Right atrium auricular region (tissue), 2 donors: ENCODE data around the gene CPLANE2. TPM values are rescaled to one million over a fixed set of nuclear protein-coding genes. Genes with fewer than 3 reads are reported as not detected.
"Not testable (repeated sequence)": the region's sequence is repeated elsewhere in the genome, so short reads cannot be mapped to it uniquely, and the experiment has no call there.

Experiments used
- DNase-seq: peaks from one replicate; pipeline ENCODE4 v3.0.0-alpha.2; 2019; ENCODE audit warnings: low spot score
- H3K27ac ChIP-seq, 2 donors: fragments of 200-600 bp; sonication (generic); 1 replicate in 1 of 2; 2 replicates in 1 of 2; pipeline ENCODE4 v1.5.1; 2016 to 2019
- H3K27me3 ChIP-seq, 2 donors: fragments of 200-600 bp; sonication (generic); one replicate each; pipeline versions ENCODE4 v1.5.1 to v1.6.0; 2017 to 2019
- H3K36me3 ChIP-seq: fragments of 200-600 bp; sonication (generic); one replicate; pipeline ENCODE4 v1.5.1; 2016
- H3K4me1 ChIP-seq, 2 donors: fragments of 200-600 bp; sonication (generic); one replicate each; pipeline versions ENCODE4 v1.5.1 to v1.6.0; 2017 to 2019
- H3K4me3 ChIP-seq, 2 donors: fragments of 200-600 bp; sonication (generic); 1 replicate in 1 of 2; 2 replicates in 1 of 2; pipeline ENCODE4 v1.5.1; 2017 to 2019; ENCODE audit warnings: mild to moderate bottlenecking in 1 of 2, moderate library complexity in 1 of 2
- H3K9me3 ChIP-seq, 2 donors: fragments of 200-600 bp; sonication (generic); one replicate each; pipeline ENCODE4 v1.5.1; 2019
- CTCF ChIP-seq, 2 donors: fragments of 200-600 bp; sonication (generic); IDR thresholded peaks; one replicate each; pipeline ENCODE4 v1.5.1; 2019; ENCODE audit warnings: antibody characterized with exemption in 2 of 2
- total RNA-seq, 2 donors: library from RNA; depleted of rRNA; stranded (reverse); fragments of >200 nt; gene quantifications; one replicate each; pipeline ENCODE4 v1.1.0, GENCODE V29; 2016

The CPLANE2 gene
- total RNA-seq, 2 donors from 2014 or later: 4.4 to 5.0 TPM

- no peak overlapping the region for H3K4me3 ChIP-seq
- TF ChIP-seq CTCF (IDR thresholded peaks at IDR 0.05): no peak
- H3K36me3 ChIP-seq: peaks cover 29% of the 10 kb centered on the region
- H3K4me1 ChIP-seq: peaks cover 0 to 62% of the 10 kb centered on the region in 2 donors
- no peak for DNase-seq
- no peaks in the 10 kb centered on the region for H3K27me3 ChIP-seq
- H3K9me3 ChIP-seq: no peaks in the 10 kb centered on the region
- H3K27ac ChIP-seq: peak overlapping the region; percentile 81 to 85
Observed at GRCh38 chr1:16248007-16248436, 11.0 kb upstream of the CPLANE2 start.

GRCh38 chr1:16247441-16247840 is 10.5 kb upstream of the CPLANE2 start:
- no peak overlapping the region for H3K4me3 ChIP-seq
- peak overlapping the region; percentile 81 to 85 for H3K27ac ChIP-seq
- H3K36me3 ChIP-seq: peaks cover 24% of the 10 kb centered on the region
- H3K27me3 ChIP-seq: no peaks in the 10 kb centered on the region
- TF ChIP-seq CTCF (IDR thresholded peaks at IDR 0.05): no peak
- DNase-seq: no peak
- no peaks in the 10 kb centered on the region for H3K9me3 ChIP-seq
- H3K4me1 ChIP-seq: peaks cover 0 to 62% of the 10 kb centered on the region in 2 donors

- Histone ChIP-seq H3K4me3 (no peak overlapping the region), H3K9me3 (no peaks in the 10 kb centered on the region), H3K36me3 (peaks cover 19% of the 10 kb centered on the region), H3K27ac (peak overlapping the region; percentile 81 to 85), H3K27me3 (no peaks in the 10 kb centered on the region), H3K4me1 (peaks cover 0 to 62% of the 10 kb centered on the region in 2 donors)
- peak in 1 of 2 donors; percentile 22 for TF ChIP-seq CTCF (IDR thresholded peaks at IDR 0.05)
- no peak for DNase-seq
Observed at GRCh38 chr1:16246961-16247360, 10.0 kb upstream of the CPLANE2 start.

GRCh38 chr1:16246239-16246638 is 9.3 kb upstream of the CPLANE2 start:
- Histone ChIP-seq H3K4me1 (peaks cover 0 to 60% of the 10 kb centered on the region in 2 donors), H3K36me3 (peaks cover 13% of the 10 kb centered on the region), H3K27ac (peak overlapping the region; percentile 17 to 81)
- H3K9me3 ChIP-seq, H3K4me3 ChIP-seq, H3K27me3 ChIP-seq, DNase-seq: not testable (repeated sequence)

GRCh38 chr1:16245476-16246196 is 8.7 kb upstream of the CPLANE2 start:
- H3K9me3 ChIP-seq: no peaks in the 10 kb centered on the region
- H3K27me3 ChIP-seq: no peaks in the 10 kb centered on the region
- DNase-seq: no peak
- no peak overlapping the region for H3K4me3 ChIP-seq
- peak overlapping the region in 1 of 2 donors; percentile 17 for H3K27ac ChIP-seq
- H3K4me1 ChIP-seq: peaks cover 0 to 54% of the 10 kb centered on the region in 2 donors
- TF ChIP-seq CTCF (IDR thresholded peaks at IDR 0.05): no peak
- peaks cover 7% of the 10 kb centered on the region for H3K36me3 ChIP-seq

GRCh38 chr1:16244650-16245285 is 7.8 kb upstream of the CPLANE2 start:
- Histone ChIP-seq H3K4me1 (peaks cover 0 to 45% of the 10 kb centered on the region in 2 donors), H3K4me3 (no peak overlapping the region), H3K9me3 (no peaks in the 10 kb centered on the region), H3K36me3 (peaks cover 7% of the 10 kb centered on the region), H3K27me3 (no peaks in the 10 kb centered on the region), H3K27ac (no peak overlapping the region)
- TF ChIP-seq CTCF (IDR thresholded peaks at IDR 0.05): no peak
- no peak for DNase-seq
